Natural killer cell (primary cell): ENCODE results near the gene SLC15A1. TPM values are rescaled to one million over a fixed set of nuclear protein-coding genes. Genes with fewer than 3 reads are reported as not detected.

Experiments used
- ATAC-seq, 3 donors: fragments of 150-1000 bp in 2 of 3; fragments of 200-7000 bp in 1 of 3; cut with Tn5 transposase; 1 replicate in 1 of 3; 2 replicates in 2 of 3; pipeline ENCODE4 v1.10.0; 2021; ENCODE audit warnings: mild to moderate bottlenecking in 2 of 3, moderate library complexity in 2 of 3
- DNase-seq, 2 donors: peaks; one replicate each; pipeline versions ENCODE4 v3.0.0 to v3.0.0-alpha.2; 2013 to 2021; ENCODE audit warnings: mixed read lengths in 1 of 2
- H3K27ac ChIP-seq: one replicate; pipeline ENCODE4 v1.5.1; 2013; ENCODE audit warnings: mild to moderate bottlenecking, low read length
- H3K27me3 ChIP-seq: one replicate; pipeline ENCODE4 v1.6.1; 2013; ENCODE audit warnings: low read length; ENCODE audit not compliant: control insufficient read depth, insufficient read depth
- H3K36me3 ChIP-seq: one replicate; pipeline ENCODE4 v1.6.1; 2013; ENCODE audit warnings: low read length; ENCODE audit not compliant: control insufficient read depth, insufficient read depth
- H3K4me1 ChIP-seq: one replicate; pipeline ENCODE4 v1.6.1; 2013; ENCODE audit warnings: low read length; ENCODE audit not compliant: control insufficient read depth, insufficient read depth
- H3K4me3 ChIP-seq: one replicate; pipeline ENCODE4 v1.5.1; 2013; ENCODE audit warnings: low read length
- H3K9me3 ChIP-seq: one replicate; pipeline ENCODE4 v1.6.1; 2013; ENCODE audit warnings: low read length; ENCODE audit not compliant: control insufficient read depth, insufficient read depth
- H3K27ac Mint-ChIP-seq, 2 donors: one replicate each; pipeline ENCODE4 v1.8.0; 2022; ENCODE audit warnings: mild to moderate bottlenecking in 2 of 2, mixed read lengths in 2 of 2, moderate library complexity in 1 of 2
- H3K27me3 Mint-ChIP-seq, 2 donors: one replicate each; pipeline ENCODE4 v1.8.0; 2022; ENCODE audit warnings: low read depth in 2 of 2, mixed read lengths in 2 of 2
- H3K36me3 Mint-ChIP-seq: one replicate; pipeline ENCODE4 v1.8.0; 2022; ENCODE audit warnings: mixed read lengths
- H3K4me1 Mint-ChIP-seq, 2 donors: one replicate each; pipeline ENCODE4 v1.8.0; 2022; ENCODE audit warnings: mixed read lengths in 2 of 2
- H3K4me3 Mint-ChIP-seq: one replicate; pipeline ENCODE4 v1.8.0; 2022; ENCODE audit warnings: mild to moderate bottlenecking, moderate library complexity, mixed read lengths
- H3K9me3 Mint-ChIP-seq, 2 donors: one replicate each; pipeline ENCODE4 v1.8.0; 2022; ENCODE audit warnings: mixed read lengths in 2 of 2
- WGBS: methylation state at CpG from one replicate; pipeline ENCODE4 v1.1.7; 2013; ENCODE audit warnings: missing lambda C conversion rate; ENCODE audit not compliant: insufficient coverage; 5-methylcytosine and 5-hydroxymethylcytosine counted together
- intact Hi-C: fragments of 100-400 bp; cut with micrococcal nuclease; formaldehyde crosslinking; loops from one replicate; pipeline ENCODE4 v1.14.2; 2022
- total RNA-seq, 4 donors: library from RNA; stranded (reverse); fragments of 120-200 nt in 1 of 4; gene quantifications; one replicate each; pipeline versions ENCODE4 v1.2.3 to v1.2.4, GENCODE V29; 2013 to 2022
- TF ChIP-seq, protein P1 (sequence below): fragments of 200-600 bp; IDR thresholded peaks from one replicate; pipeline ENCODE4 v1.8.0; 2022; ENCODE audit warnings: antibody characterized with exemption

The SLC15A1 gene
- total RNA-seq, 3 donors from 2014 or later (not counting 1 experiment from before 2014, with no cell fraction given), result not detected

DNA sequence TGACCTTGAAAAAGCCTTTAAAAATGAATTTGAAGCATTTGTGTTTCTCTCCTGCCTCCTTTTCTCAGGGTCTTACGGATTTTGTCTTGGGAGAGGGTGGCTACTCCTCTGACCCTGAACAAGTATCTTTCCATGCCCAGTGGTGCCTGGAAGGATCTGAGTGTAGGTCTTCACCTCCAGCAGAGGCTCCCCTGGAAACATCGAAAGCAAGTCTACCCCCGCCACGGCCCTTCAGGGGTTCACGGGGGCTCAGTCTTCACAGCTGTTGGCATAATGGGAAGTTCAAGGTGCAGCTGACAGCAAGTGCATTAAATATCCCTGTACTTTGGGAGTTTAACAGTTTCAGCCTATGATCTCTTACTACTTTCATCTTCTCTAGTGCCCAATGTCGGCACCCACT lies 42.7 kb upstream of the SLC15A1 start:
- 90% methylated on average over 6 of the region's 6 CpGs for WGBS
- peaks cover 30% of the 10 kb centered on the region for H3K36me3 Mint-ChIP-seq
- TF ChIP-seq, protein P1, sequence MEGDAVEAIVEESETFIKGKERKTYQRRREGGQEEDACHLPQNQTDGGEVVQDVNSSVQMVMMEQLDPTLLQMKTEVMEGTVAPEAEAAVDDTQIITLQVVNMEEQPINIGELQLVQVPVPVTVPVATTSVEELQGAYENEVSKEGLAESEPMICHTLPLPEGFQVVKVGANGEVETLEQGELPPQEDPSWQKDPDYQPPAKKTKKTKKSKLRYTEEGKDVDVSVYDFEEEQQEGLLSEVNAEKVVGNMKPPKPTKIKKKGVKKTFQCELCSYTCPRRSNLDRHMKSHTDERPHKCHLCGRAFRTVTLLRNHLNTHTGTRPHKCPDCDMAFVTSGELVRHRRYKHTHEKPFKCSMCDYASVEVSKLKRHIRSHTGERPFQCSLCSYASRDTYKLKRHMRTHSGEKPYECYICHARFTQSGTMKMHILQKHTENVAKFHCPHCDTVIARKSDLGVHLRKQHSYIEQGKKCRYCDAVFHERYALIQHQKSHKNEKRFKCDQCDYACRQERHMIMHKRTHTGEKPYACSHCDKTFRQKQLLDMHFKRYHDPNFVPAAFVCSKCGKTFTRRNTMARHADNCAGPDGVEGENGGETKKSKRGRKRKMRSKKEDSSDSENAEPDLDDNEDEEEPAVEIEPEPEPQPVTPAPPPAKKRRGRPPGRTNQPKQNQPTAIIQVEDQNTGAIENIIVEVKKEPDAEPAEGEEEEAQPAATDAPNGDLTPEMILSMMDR, result no peak

DNA sequence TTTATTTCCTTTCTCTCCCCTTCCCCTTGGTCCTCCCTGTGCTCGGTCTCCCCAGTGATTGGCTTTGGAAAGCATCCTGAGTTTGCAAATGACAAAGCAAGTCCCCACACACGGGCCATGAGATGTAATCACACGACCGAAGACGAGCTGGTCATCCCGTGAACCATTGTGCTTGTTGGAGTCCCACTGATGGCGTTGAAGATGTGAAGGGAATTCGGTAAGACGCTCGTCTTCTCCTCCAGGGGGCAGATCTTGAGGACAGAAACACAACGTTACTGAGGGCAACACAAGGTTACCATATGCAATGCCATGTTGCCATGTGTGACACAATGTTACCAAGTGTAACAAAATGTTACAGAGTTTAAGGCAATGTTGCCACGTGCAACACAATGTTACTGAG lies 42.0 kb upstream of the SLC15A1 start:
- H3K36me3 Mint-ChIP-seq, result peaks cover 30% of the 10 kb centered on the region
- ATAC-seq (no peak), DNase-seq (no peak)
- H3K9me3 Mint-ChIP-seq, result no peaks in the 10 kb centered on the region
- peaks cover 0 to 4% of the 10 kb centered on the region in 2 donors for H3K27me3 Mint-ChIP-seq
- intact Hi-C loops, result no loop called here
- TF ChIP-seq, protein P1, result no peak
- H3K36me3 ChIP-seq, result peaks cover 31% of the 10 kb centered on the region
- no peaks in the 10 kb centered on the region for H3K27me3 ChIP-seq
- H3K4me3 ChIP-seq, result no peak overlapping the region
- H3K27ac Mint-ChIP-seq, result no peak overlapping the region
- H3K27ac ChIP-seq, result no peak overlapping the region
- H3K4me1 ChIP-seq, result no peaks in the 10 kb centered on the region
- no peaks in the 10 kb centered on the region for H3K4me1 Mint-ChIP-seq
- no peak overlapping the region for H3K4me3 Mint-ChIP-seq
- 98% methylated on average over 12 of the region's 12 CpGs for WGBS
- no peaks in the 10 kb centered on the region for H3K9me3 ChIP-seq

More for the DNA sequence above, 42.7 kb upstream of the SLC15A1 start:
- H3K9me3 Mint-ChIP-seq, result no peaks in the 10 kb centered on the region
- no peaks in the 10 kb centered on the region for H3K4me1 ChIP-seq
- no peaks in the 10 kb centered on the region for H3K4me1 Mint-ChIP-seq
- H3K27me3 ChIP-seq, result no peaks in the 10 kb centered on the region
- intact Hi-C loops, result no loop called here
- H3K27me3 Mint-ChIP-seq, result no peaks in the 10 kb centered on the region
- H3K36me3 ChIP-seq, result peaks cover 36% of the 10 kb centered on the region
- no peaks in the 10 kb centered on the region for H3K9me3 ChIP-seq
- H3K27ac ChIP-seq, result no peak overlapping the region
- no peak for ATAC-seq
- DNase-seq, result no peak
- H3K27ac Mint-ChIP-seq, result no peak overlapping the region
- no peak overlapping the region for H3K4me3 Mint-ChIP-seq
- H3K4me3 ChIP-seq, result no peak overlapping the region

DNA sequence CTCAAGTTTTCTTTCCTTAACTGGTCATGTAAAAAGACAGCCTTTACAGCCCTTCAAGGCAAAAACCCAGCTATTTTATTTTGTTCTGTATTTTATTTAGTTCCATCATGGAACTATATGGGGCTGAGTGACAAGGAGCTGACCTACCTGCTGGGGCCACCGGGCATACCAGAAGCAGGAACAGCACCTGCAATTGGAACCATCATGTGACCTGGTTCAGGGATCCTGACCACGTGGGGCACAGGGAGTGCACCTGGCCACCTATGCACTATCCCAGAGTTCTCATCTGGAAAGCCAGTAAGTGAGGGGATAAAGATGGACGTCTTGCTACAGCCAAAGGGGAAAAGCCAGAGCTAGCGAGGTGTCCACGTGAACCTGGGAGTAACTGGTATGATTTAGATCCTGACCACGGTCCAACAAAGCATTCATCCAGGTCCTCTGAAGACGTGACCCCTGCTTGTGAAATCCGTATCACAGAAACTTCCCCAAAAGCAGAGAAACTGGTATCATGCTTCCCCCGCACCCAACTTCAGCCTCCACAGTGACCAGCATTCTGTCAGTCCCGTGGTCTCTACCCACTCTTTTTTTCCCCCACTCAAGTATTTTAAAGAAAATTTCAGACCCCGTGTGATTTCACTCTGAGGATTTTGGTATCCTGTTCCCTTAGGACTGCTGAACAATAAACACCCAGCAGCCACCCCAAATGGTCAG lies 40.5 kb upstream of the SLC15A1 start:
- Mint-ChIP-seq H3K4me1 (peaks cover 0 to 9% of the 10 kb centered on the region in 2 donors), H3K27ac (no peak overlapping the region), H3K36me3 (peaks cover 23% of the 10 kb centered on the region), H3K27me3 (peaks cover 3 to 17% of the 10 kb centered on the region in 2 donors), H3K9me3 (no peaks in the 10 kb centered on the region), H3K4me3 (no peak overlapping the region)
- no peaks in the 10 kb centered on the region for H3K9me3 ChIP-seq
- no peak overlapping the region for H3K4me3 ChIP-seq
- TF ChIP-seq, protein P1, result no peak
- DNase-seq, result no peak
- no peak overlapping the region for H3K27ac ChIP-seq
- H3K36me3 ChIP-seq, result peaks cover 25% of the 10 kb centered on the region
- no peaks in the 10 kb centered on the region for H3K4me1 ChIP-seq
- ATAC-seq, result no peak
- intact Hi-C loops, result no loop called here
- WGBS, result 86% methylated on average over 11 of the region's 11 CpGs
- peaks cover 2% of the 10 kb centered on the region for H3K27me3 ChIP-seq

DNA sequence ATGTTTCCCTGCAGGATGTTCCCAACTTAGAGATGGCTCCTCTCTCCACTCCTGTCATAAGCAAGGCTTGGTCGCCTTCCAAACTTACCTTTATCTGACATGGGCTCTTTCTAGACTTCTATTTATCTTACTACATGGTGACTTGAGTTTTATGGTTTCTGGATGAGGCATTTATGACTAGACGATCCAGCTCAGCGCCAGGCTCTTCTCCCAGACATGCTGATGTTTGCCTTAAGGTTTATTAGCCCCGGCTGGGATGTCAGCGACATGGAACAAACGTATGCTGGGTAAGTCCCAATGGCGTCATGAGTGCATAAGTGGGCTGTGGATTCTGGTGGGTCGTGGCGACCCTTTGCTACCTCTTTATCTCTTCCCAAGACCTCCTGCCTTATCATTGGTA lies 39.8 kb upstream of the SLC15A1 start:
- H3K9me3 Mint-ChIP-seq, result no peaks in the 10 kb centered on the region
- 95% methylated on average over 9 of the region's 9 CpGs for WGBS
- H3K4me3 ChIP-seq, result no peak overlapping the region
- peaks cover 0 to 9% of the 10 kb centered on the region in 2 donors for H3K4me1 Mint-ChIP-seq
- H3K27me3 Mint-ChIP-seq, result peaks cover 9 to 17% of the 10 kb centered on the region in 2 donors
- H3K9me3 ChIP-seq, result no peaks in the 10 kb centered on the region
- H3K4me1 ChIP-seq, result no peaks in the 10 kb centered on the region
- intact Hi-C loops, result no loop called here
- TF ChIP-seq, protein P1, result no peak
- no peak overlapping the region for H3K4me3 Mint-ChIP-seq
- ATAC-seq, result no peak
- no peak overlapping the region for H3K27ac Mint-ChIP-seq
- no peak overlapping the region for H3K27ac ChIP-seq
- no peak for DNase-seq
- peaks cover 17% of the 10 kb centered on the region for H3K36me3 Mint-ChIP-seq
- H3K36me3 ChIP-seq, result peaks cover 24% of the 10 kb centered on the region
- H3K27me3 ChIP-seq, result peaks cover 2% of the 10 kb centered on the region
